Central memory CD8-positive, alpha-beta T cell (primary cell): ENCODE measurements around the gene LHFPL5.

Experiments used
- ATAC-seq: fragments of 150-1000 bp; cut with Tn5 transposase; replicated peaks from 2 replicates; pipeline ENCODE4 v1.10.0; 2022; ENCODE audit warnings: mild to moderate bottlenecking, moderate FRiP score, moderate number of reproducible peaks; ENCODE audit not compliant: poor library complexity, severe bottlenecking; ENCODE audit errors: extremely low read depth
- DNase-seq, 2 donors: peaks; one replicate each; pipeline ENCODE4 v3.0.0; 2021; ENCODE audit warnings: low spot score in 2 of 2
- H3K27ac Mint-ChIP-seq: one replicate; pipeline ENCODE4 v1.8.0; 2022; ENCODE audit warnings: low read depth, mild to moderate bottlenecking, moderate library complexity, mixed read lengths
- H3K27me3 Mint-ChIP-seq: one replicate; pipeline ENCODE4 v1.8.0; 2022; ENCODE audit warnings: mixed read lengths
- H3K36me3 Mint-ChIP-seq: one replicate; pipeline ENCODE4 v1.8.0; 2022; ENCODE audit warnings: mild to moderate bottlenecking, moderate library complexity, mixed read lengths; ENCODE audit not compliant: insufficient read depth
- H3K4me1 Mint-ChIP-seq: one replicate; pipeline ENCODE4 v1.8.0; 2022; ENCODE audit warnings: mixed read lengths
- H3K4me3 Mint-ChIP-seq: one replicate; pipeline ENCODE4 v1.8.0; 2022; ENCODE audit warnings: mild to moderate bottlenecking, moderate library complexity, mixed read lengths
- H3K9me3 Mint-ChIP-seq: one replicate; pipeline ENCODE4 v1.8.0; 2022; ENCODE audit warnings: mixed read lengths

LHFPL5 gene

GRCh38 chr6:35781290-35781689, 23.9 kb upstream of the LHFPL5 start:
- no peaks in the 10 kb centered on the region for H3K36me3 Mint-ChIP-seq
- no peak for ATAC-seq
- DNase-seq, result no peak
- H3K9me3 Mint-ChIP-seq, result no peaks in the 10 kb centered on the region
- peaks cover 62% of the 10 kb centered on the region for H3K27me3 Mint-ChIP-seq
- H3K4me1 Mint-ChIP-seq, result peaks cover 5% of the 10 kb centered on the region
- H3K27ac Mint-ChIP-seq, result no peak overlapping the region
- H3K4me3 Mint-ChIP-seq, result no peak overlapping the region

GRCh38 chr6:35782424-35782823, 22.7 kb upstream of the LHFPL5 start:
- ATAC-seq (no peak), DNase-seq (no peak)
- Mint-ChIP-seq H3K27ac (no peak overlapping the region), H3K9me3 (no peaks in the 10 kb centered on the region), H3K36me3 (no peaks in the 10 kb centered on the region), H3K4me3 (no peak overlapping the region), H3K27me3 (peaks cover 64% of the 10 kb centered on the region), H3K4me1 (no peaks in the 10 kb centered on the region)

- Mint-ChIP-seq H3K27me3 (peaks cover 69% of the 10 kb centered on the region), H3K36me3 (no peaks in the 10 kb centered on the region), H3K4me1 (no peaks in the 10 kb centered on the region), H3K27ac (no peak overlapping the region), H3K4me3 (no peak overlapping the region), H3K9me3 (no peaks in the 10 kb centered on the region)
- ATAC-seq, result no peak
- no peak for DNase-seq
Observed at GRCh38 chr6:35784200-35784599, 21.0 kb upstream of the LHFPL5 start.

- ATAC-seq (no peak), DNase-seq (no peak)
- Mint-ChIP-seq H3K36me3 (no peaks in the 10 kb centered on the region), H3K4me1 (no peaks in the 10 kb centered on the region), H3K27ac (no peak overlapping the region), H3K4me3 (no peak overlapping the region), H3K9me3 (no peaks in the 10 kb centered on the region), H3K27me3 (peaks cover 87% of the 10 kb centered on the region)
Observed at GRCh38 chr6:35786272-35786671, 18.9 kb upstream of the LHFPL5 start.

- DNase-seq (no peak), ATAC-seq (no peak)
- Mint-ChIP-seq H3K27ac (no peak overlapping the region), H3K27me3 (peaks cover 87% of the 10 kb centered on the region), H3K4me1 (no peaks in the 10 kb centered on the region), H3K9me3 (no peaks in the 10 kb centered on the region), H3K4me3 (no peak overlapping the region), H3K36me3 (no peaks in the 10 kb centered on the region)
Observed at GRCh38 chr6:35786810-35787209, 18.3 kb upstream of the LHFPL5 start.

- ATAC-seq (no peak), DNase-seq (no peak)
- no peaks in the 10 kb centered on the region for H3K9me3 Mint-ChIP-seq
- peaks cover 83% of the 10 kb centered on the region for H3K27me3 Mint-ChIP-seq
- no peaks in the 10 kb centered on the region for H3K4me1 Mint-ChIP-seq
- H3K27ac Mint-ChIP-seq, result no peak overlapping the region
- H3K4me3 Mint-ChIP-seq, result no peak overlapping the region
- no peaks in the 10 kb centered on the region for H3K36me3 Mint-ChIP-seq
Observed at GRCh38 chr6:35787266-35788218, 17.6 kb upstream of the LHFPL5 start.

GRCh38 chr6:35788423-35788982, 16.6 kb upstream of the LHFPL5 start:
- H3K4me3 Mint-ChIP-seq, result no peak overlapping the region
- H3K4me1 Mint-ChIP-seq, result no peaks in the 10 kb centered on the region
- DNase-seq, result no peak
- ATAC-seq, result no peak
- no peaks in the 10 kb centered on the region for H3K9me3 Mint-ChIP-seq
- no peak overlapping the region for H3K27ac Mint-ChIP-seq
- no peaks in the 10 kb centered on the region for H3K36me3 Mint-ChIP-seq
- peaks cover 74% of the 10 kb centered on the region for H3K27me3 Mint-ChIP-seq

- Mint-ChIP-seq H3K36me3 (no peaks in the 10 kb centered on the region), H3K27me3 (peaks cover 54% of the 10 kb centered on the region), H3K9me3 (no peaks in the 10 kb centered on the region), H3K4me1 (no peaks in the 10 kb centered on the region), H3K4me3 (no peak overlapping the region), H3K27ac (no peak overlapping the region)
- ATAC-seq (no peak), DNase-seq (no peak)
Observed at GRCh38 chr6:35790683-35791082, 14.5 kb upstream of the LHFPL5 start.

- Mint-ChIP-seq H3K27me3 (peaks cover 23% of the 10 kb centered on the region), H3K4me3 (no peak overlapping the region), H3K9me3 (no peaks in the 10 kb centered on the region), H3K4me1 (no peaks in the 10 kb centered on the region), H3K36me3 (no peaks in the 10 kb centered on the region), H3K27ac (no peak overlapping the region)
- DNase-seq (no peak), ATAC-seq (no peak)
Observed at GRCh38 chr6:35794536-35795452, 10.4 kb upstream of the LHFPL5 start.

- Mint-ChIP-seq H3K9me3 (no peaks in the 10 kb centered on the region), H3K4me3 (no peak overlapping the region), H3K27ac (no peak overlapping the region), H3K27me3 (peaks cover 16% of the 10 kb centered on the region), H3K36me3 (no peaks in the 10 kb centered on the region), H3K4me1 (no peaks in the 10 kb centered on the region)
- ATAC-seq (no peak), DNase-seq (no peak)
Observed at GRCh38 chr6:35795453-35796071, 9.6 kb upstream of the LHFPL5 start.

GRCh38 chr6:35796236-35796635, 8.9 kb upstream of the LHFPL5 start:
- ATAC-seq (no peak), DNase-seq (no peak)
- Mint-ChIP-seq H3K4me1 (no peaks in the 10 kb centered on the region), H3K36me3 (no peaks in the 10 kb centered on the region), H3K27me3 (peaks cover 11% of the 10 kb centered on the region), H3K4me3 (no peak overlapping the region), H3K27ac (no peak overlapping the region), H3K9me3 (no peaks in the 10 kb centered on the region)

- Mint-ChIP-seq H3K4me1 (no peaks in the 10 kb centered on the region), H3K27ac (no peak overlapping the region), H3K9me3 (no peaks in the 10 kb centered on the region), H3K4me3 (no peak overlapping the region), H3K36me3 (no peaks in the 10 kb centered on the region), H3K27me3 (peaks cover 11% of the 10 kb centered on the region)
- ATAC-seq (no peak), DNase-seq (no peak)
Observed at GRCh38 chr6:35797837-35798526, 7.2 kb upstream of the LHFPL5 start.
